Amniotic stem cell (primary cell): ENCODE data around the gene GABRD.
"Not testable (repeated sequence)": the region's sequence is repeated elsewhere in the genome, so short reads cannot be mapped to it uniquely, and the experiment has no call there.

ENCODE experiments used
- DNase-seq: peaks from one replicate; lab custom pipeline; 2025; lab: John Stamatoyannopoulos, UW

Gene GABRD

GRCh38 chr1:2019172-2019543, at the start of gene GABRD:
Gene GABRD (plus strand): TSS chr1:2019345. CDS start chr1:2019424, 79 bp downstream.
- no peak for DNase-seq

GRCh38 chr1:1969505-1969900, 49.6 kb upstream of the GABRD start:
- DNase-seq, result no peak

DNA sequence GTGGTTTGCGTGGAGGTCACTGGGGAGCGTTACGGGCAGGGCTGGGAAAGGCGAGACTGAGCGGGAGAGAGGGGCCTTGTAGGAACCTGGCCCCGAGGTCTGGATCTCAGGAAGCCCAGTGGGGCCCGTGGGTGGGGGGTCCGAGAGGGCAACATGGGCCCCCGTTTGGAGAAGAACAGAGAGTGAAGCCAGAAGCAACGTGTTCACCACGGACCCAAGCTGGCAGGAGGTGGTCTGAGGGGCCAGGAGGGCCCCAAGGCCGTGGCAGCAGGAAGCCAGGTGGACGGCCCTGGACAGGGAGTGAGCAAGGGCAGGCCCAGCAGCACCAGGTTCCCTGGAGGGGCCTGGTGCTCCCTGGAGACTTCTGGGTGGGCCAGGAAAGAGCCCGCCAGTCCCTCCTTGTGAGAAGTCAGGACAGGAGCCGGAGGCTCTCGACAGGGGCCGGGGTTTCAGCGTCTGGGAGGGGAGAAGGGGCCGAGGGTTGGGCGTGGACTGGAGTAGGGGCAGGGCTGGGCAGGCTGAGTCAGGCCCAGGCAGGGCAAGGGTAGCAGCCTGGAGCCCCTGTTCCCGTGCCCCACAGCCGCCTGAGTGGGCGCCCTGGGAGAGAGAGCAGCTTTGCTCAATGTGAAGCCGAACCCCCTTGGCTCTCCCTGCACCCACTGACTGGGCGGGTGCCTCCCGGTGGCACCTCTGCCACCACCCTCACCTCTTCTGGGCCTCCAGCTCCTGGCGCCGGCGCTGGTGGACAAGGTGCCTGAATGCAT, 49.0 kb upstream of the GABRD start:
- DNase-seq, result no peak

- DNase-seq, result no peak
Measured at GRCh38 chr1:1971017-1971416, 48.1 kb upstream of the GABRD start.

DNA sequence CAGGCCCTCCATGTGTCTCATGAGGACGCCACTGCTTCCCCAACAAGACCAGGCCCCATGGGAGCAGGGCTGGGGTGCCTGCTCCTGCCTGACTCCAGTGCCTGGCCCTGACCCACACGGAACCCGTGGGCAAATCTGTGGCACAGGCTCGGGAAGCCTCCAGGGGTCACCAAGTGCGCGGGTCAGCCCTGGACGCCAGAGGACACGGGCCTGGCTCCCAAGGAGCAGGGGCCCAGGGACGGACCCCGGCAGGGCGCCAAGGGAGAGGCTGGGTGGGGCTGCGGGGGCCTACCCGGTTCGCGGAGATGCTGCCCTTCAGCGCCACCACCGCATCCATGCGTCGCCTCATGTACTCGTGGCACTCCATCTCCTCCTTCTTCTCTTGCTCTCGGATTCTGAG, 47.5 kb upstream of the GABRD start:
- DNase-seq, result no peak

DNA sequence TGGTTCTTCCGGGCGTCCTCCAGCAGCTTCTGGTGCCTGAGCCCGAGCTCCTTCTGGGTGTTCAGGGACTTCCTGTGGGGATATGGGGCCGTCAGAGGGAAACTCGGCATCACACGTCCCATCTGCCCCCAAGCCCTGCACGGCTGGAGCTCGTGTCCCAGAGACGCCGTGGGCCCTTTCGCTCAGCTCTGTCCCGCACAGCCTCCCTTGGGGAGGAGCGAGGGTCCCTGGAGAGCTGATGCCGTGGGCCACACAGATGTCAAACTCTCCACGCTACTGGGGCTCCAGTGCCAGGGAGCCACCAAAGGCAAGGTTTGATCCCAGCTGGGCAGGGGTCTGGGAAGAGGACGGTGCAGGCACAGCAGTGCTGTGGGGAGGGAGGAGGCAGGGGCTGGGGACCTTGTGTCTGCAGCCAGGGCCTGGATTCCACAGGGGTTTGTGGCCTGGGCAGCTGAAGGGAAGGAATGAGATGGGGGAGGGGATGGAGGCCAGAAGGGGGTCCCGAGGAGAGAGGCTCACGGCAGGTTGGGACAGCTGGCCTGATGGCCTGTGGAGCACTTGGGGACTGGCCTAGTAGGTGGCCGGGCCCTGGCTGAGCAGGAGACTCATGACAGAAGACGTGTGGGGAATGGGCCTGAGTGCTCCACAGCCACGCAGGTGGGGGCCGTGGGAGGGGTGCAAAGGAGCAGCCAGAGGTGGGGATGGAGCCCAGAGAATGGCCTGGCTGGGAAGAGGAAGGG, 46.0 kb upstream of the GABRD start:
- no peak for DNase-seq

GRCh38 chr1:1973716-1974642, 45.2 kb upstream of the GABRD start:
- DNase-seq, result no peak

- DNase-seq, result no peak
Measured at GRCh38 chr1:1974834-1975233, 44.3 kb upstream of the GABRD start.

- DNase-seq, result no peak
Measured at GRCh38 chr1:1975535-1975934, 43.6 kb upstream of the GABRD start.

DNA sequence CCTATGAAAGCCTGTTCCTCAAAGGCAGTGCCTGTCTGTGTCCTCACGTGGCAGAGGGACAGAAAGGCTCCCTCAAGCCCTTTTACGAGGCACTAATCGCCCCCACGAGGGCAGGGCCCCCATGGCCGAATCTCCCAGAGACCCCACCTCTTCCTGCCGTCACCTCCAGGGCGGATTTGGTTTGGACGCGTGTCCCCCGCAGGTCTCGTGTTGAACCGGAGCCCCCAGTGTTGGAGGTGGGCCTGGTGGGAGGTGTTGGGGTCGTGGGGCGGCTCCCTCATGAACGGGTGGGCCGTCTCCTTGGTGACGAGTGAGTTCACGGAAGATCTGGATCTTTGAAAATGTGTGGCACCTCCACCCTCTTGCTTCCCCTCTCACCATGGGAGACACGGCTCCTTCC, 43.1 kb upstream of the GABRD start:
- DNase-seq, result no peak

GRCh38 chr1:1978108-1978507, 41.0 kb upstream of the GABRD start:
- DNase-seq, result no peak

DNA sequence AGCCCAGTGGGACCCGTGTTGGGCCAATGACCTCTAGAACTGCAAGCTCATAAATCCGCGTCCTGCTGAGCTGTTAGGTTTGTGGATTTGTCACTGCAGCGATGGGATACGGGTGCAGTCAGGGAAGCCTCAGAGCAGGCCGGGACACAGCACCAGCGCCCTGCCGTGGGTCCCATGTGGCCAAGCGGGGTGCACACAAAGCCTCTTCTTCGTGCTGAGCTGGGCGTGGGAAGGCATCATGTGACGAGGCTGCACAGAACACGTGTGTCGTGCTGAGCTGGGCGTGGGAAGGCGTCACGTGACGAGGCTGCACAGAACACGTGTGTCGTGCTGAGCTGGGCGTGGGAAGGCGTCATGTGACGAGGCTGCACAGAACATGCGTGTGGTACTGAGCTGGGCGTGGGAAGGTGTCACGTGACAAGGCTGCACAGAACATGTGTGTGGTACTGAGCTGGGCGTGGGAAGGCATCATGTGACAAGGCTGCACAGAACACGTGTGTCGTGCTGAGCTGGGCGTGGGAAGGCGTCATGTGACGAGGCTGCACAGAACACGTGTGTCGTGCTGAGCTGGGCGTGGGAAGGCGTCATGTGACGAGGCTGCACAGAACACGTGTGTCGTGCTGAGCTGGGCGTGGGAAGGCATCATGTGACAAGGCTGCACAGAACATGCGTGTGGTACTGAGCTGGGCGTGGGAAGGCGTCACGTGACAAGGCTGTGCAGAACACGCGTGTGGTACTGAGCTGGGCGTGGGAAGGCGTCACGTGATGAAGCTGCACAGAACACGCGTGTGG, 40.3 kb upstream of the GABRD start:
- DNase-seq, result not testable (repeated sequence)

DNA sequence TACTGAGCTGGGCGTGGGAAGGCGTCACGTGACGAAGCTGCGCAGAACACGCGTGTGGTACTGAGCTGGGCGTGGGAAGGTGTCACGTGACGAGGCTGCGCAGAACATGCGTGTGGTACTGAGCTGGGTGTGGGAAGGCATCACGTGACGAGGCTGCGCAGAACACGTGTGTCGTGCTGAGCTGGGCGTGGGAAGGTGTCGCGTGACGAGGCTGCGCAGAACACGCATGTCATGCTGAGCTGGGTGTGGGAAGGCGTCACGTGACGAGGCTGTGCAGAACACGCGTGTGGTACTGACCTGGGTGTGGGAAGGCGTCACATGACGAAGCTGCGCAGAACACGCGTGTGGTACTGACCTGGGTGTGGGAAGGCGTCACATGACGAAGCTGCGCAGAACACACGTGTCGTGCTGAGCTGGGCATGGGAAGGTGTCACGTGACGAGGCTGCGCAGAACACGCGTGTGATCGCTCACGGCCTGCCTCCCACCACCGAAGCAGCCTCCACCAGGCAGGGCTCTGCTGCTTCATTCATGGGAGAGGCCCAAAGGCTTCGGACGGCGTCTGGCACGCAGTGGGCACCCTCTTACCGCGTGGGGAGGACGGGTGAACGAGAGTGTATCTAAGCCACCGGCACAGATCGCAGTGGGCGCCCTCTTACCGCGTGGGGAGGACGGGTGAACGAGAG, 39.5 kb upstream of the GABRD start:
- no peak for DNase-seq

DNA sequence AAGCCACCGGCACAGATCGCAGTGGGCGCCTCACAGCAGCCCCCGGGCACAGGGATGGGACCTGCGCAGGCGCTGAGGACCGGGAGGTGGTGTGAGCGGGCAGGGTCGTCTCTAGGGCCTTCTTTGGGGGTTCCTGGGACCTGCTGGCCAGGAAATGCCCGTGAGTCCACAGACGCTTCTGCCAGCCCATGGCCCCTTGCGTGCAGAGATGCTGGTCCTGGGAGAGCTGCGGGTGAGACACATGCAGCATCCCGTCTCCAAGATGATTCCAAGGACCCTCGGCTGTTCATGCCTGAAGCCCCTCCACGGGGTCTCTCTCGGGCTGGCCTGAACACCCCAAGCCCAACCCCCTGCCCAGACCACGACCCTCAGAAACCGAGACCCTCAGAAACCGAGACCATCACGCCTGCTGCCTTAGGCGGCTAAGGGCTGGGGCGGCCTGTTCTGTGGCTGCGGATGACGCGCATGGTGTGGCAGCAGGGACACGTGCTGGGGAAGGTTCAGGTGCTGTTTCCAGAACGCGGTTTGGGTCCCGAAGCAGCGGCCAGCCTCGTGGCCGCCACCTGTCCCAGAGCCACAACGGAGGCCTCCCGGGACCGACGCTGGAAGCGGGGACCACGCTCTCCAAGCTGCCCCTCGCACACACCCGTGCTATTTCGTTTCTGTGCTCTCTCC, 38.5 kb upstream of the GABRD start:
- no peak for DNase-seq

DNA sequence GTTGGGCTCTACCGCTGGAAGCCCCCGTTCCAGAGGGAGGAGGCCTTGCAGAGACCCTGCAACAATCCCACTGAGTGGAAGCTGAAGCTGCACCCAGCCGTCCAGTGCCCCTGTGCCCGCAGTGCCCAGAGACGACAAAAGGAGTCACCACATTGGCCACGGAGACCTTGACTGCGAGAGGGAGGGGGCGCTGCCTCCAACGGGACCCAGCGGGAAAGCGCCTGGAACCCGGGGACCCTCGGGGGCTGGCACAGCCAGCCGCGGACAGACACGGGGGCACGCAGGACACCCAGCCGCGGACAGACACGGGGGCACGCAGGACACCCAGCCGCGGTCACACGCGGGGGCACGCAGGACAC, 38.0 kb upstream of the GABRD start:
- no peak for DNase-seq

- DNase-seq, result not testable (repeated sequence)
Measured at GRCh38 chr1:1981631-1982327, 37.4 kb upstream of the GABRD start.

- no peak for DNase-seq
Measured at GRCh38 chr1:1982379-1983232, 36.5 kb upstream of the GABRD start.

GRCh38 chr1:1984560-1985070, 34.5 kb upstream of the GABRD start:
- DNase-seq, result no peak
